Prostate gland (tissue), 2 donors: ENCODE data around the gene SPATA3.

ENCODE experiments used
- CTCF ChIP-seq, 4 experiments: fragments of 200-600 bp in 2 of 4; fragments of 450-650 bp in 2 of 4; sonication (generic) in 2 of 4; IDR thresholded peaks; 1 replicate in 3 of 4; 2 replicates in 1 of 4; pipeline ENCODE4 v1.5.1; 2016 to 2019; ENCODE audit warnings: antibody characterized with exemption in 4 of 4, mild to moderate bottlenecking in 2 of 4, moderate library complexity in 2 of 4
- POLR2A ChIP-seq: fragments of 450-650 bp; IDR thresholded peaks from one replicate; pipeline ENCODE4 v1.6.1; 2016; ENCODE audit warnings: antibody characterized with exemption, mild to moderate bottlenecking
- POLR2AphosphoS5 ChIP-seq: sonication (generic); formaldehyde crosslinking; IDR thresholded peaks from one replicate; pipeline ENCODE4 v1.6.1; 2017; ENCODE audit warnings: antibody characterized with exemption

- TF ChIP-seq CTCF (IDR thresholded peaks at IDR 0.05) (no peak), POLR2A (no peak), POLR2AphosphoS5 (no peak)
Observed at GRCh38 chr2:230972046-230972445, 23.9 kb upstream of the SPATA3 start.
